ENCODE measurements around the gene MAGOH.
A peak's percentile ranks its signal among the peaks of the same experiment; 100 is the strongest.

Gene MAGOH

GRCh38 chr1:53196485-53197290 lies 41.6 kb downstream of the MAGOH start, which contains the start of gene CPT2:
TSS of gene CPT2 (plus strand) at chr1:53196824. CDS start at chr1:53196944, 120 bp downstream.
- ChIA-PET CTCF (interaction anchor here (10.8 kb wide), 1 partner anchor 14 kb away, joined by 124 read pairs; no protein-coding TSS in a partner anchor), POLR2A (interaction anchor here (0.6 kb wide), 1 partner anchor 67 kb away, joined by 4 read pairs; no protein-coding TSS in a partner anchor)
- no peak for TF ChIP-seq CTCF (IDR thresholded peaks at IDR 0.05; ENCODE audit: control extremely low read depth, extremely low read depth, low read depth, missing control alignments)
- DNase-seq (ENCODE audit: extremely low spot score) = peak; percentile 99

GRCh38 chr1:53196017-53196484 lies 42.3 kb downstream of the MAGOH start:
- DNase-seq (ENCODE audit: extremely low spot score) = no peak
- POLR2A ChIA-PET = interaction anchor here (0.6 kb wide), 1 partner anchor 68 kb away, joined by 4 read pairs; no protein-coding TSS in a partner anchor
- CTCF ChIA-PET = interaction anchor here (10.8 kb wide), 1 partner anchor 13 kb away, joined by 124 read pairs; no protein-coding TSS in a partner anchor
- no peak for TF ChIP-seq CTCF (IDR thresholded peaks at IDR 0.05; ENCODE audit: control extremely low read depth, extremely low read depth, low read depth, missing control alignments)

GRCh38 chr1:53195246-53196016 lies 42.9 kb downstream of the MAGOH start:
- DNase-seq (ENCODE audit: extremely low spot score) = no peak
- POLR2A ChIA-PET = no interaction called here
- TF ChIP-seq CTCF (IDR thresholded peaks at IDR 0.05; ENCODE audit: control extremely low read depth, extremely low read depth, low read depth, missing control alignments) = no peak
- CTCF ChIA-PET = interaction anchor here (10.8 kb wide), 1 partner anchor 13 kb away, joined by 124 read pairs; no protein-coding TSS in a partner anchor

GRCh38 chr1:53190210-53190611 lies 48.1 kb downstream of the MAGOH start:
- ChIA-PET POLR2A (interaction anchor here (0.6 kb wide), 1 partner anchor 1036 kb away, joined by 11 read pairs; no protein-coding TSS in a partner anchor), CTCF (interaction anchor here (10.8 kb wide), 1 partner anchor 7 kb away, joined by 124 read pairs; no protein-coding TSS in a partner anchor)
- DNase-seq (ENCODE audit: extremely low spot score) = no peak
- no peak for TF ChIP-seq CTCF (IDR thresholded peaks at IDR 0.05; ENCODE audit: control extremely low read depth, extremely low read depth, low read depth, missing control alignments)

- ChIA-PET CTCF (interaction anchor here (10.8 kb wide), 1 partner anchor 6 kb away, joined by 124 read pairs; no protein-coding TSS in a partner anchor), POLR2A (no interaction called here)
- DNase-seq (ENCODE audit: extremely low spot score) = no peak
- TF ChIP-seq CTCF (IDR thresholded peaks at IDR 0.05; ENCODE audit: control extremely low read depth, extremely low read depth, low read depth, missing control alignments) = no peak
Measured at GRCh38 chr1:53189061-53189460, 49.3 kb downstream of the MAGOH start.

GRCh38 chr1:53188099-53188498 lies 50.2 kb downstream of the MAGOH start:
- CTCF ChIA-PET = no interaction called here
- DNase-seq (ENCODE audit: extremely low spot score) = no peak
- POLR2A ChIA-PET = no interaction called here
- no peak for TF ChIP-seq CTCF (IDR thresholded peaks at IDR 0.05; ENCODE audit: control extremely low read depth, extremely low read depth, low read depth, missing control alignments)
